ENCODE results near the gene LDLRAD4.
"Not testable (repeated sequence)": the region's sequence is repeated elsewhere in the genome, so short reads cannot be mapped to it uniquely, and the experiment has no call there.

Gene LDLRAD4

DNA sequence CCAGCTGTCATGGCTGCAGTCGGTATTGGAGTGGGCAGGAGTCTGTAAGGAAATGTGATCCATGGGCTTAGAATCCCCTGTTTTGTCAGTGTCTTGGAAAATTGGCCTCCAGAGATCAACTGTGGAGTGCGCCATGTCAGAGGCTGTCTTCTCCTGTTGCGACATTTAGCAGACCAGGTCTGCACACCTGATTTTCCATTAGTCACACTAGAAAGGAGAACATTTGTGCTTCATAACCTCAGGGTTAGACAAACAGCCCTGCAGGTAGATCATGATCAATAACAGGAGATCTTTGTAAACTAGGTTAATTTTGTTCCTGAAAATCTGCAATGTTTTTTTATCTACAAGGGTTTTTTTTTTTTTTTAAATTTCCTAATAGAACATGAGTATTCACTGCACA is 28.0 kb downstream of the LDLRAD4 start:
- no peak for DNase-seq (ENCODE audit: low read depth in 2 of 2)

- no peak for DNase-seq (ENCODE audit: low read depth in 2 of 2)
Measured at GRCh38 chr18:13247506-13247905, 28.9 kb downstream of the LDLRAD4 start.

DNA sequence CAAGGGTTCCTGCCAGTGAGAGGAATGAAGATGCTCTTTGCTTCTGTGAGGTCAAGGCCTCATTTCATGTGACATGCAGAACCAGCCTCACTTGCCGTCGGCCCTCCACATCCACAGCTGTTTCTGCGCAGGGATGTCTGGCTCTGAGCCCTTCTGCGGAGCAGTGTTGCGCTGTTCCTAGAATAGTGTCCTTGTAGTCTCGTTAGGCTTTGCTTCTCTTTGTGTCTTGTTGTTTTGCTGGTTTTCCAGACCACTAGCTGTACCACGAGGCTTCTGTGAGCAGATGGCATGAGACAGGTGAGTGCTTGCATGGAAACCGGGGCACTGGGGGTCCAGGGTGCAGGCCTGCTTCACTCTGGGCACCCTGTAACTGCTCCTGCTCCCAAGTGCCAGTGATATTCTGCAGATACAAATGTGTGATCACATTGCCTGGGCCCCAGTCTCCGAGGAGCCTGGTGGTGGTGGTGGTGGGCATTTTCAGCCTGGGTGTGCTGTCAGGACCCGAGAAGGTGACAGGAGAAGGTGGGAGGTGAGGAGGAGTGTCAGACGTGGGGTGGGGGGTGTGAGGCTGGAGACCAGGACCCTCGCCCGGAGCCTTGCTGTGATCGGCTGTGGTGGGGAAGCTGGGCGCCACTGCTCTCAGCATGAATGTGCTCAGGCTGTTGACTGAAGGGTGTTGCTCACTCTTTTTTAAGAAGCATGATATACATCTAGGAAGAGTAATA is 34.3 kb downstream of the LDLRAD4 start:
- no peak for DNase-seq (ENCODE audit: low read depth in 2 of 2)

DNA sequence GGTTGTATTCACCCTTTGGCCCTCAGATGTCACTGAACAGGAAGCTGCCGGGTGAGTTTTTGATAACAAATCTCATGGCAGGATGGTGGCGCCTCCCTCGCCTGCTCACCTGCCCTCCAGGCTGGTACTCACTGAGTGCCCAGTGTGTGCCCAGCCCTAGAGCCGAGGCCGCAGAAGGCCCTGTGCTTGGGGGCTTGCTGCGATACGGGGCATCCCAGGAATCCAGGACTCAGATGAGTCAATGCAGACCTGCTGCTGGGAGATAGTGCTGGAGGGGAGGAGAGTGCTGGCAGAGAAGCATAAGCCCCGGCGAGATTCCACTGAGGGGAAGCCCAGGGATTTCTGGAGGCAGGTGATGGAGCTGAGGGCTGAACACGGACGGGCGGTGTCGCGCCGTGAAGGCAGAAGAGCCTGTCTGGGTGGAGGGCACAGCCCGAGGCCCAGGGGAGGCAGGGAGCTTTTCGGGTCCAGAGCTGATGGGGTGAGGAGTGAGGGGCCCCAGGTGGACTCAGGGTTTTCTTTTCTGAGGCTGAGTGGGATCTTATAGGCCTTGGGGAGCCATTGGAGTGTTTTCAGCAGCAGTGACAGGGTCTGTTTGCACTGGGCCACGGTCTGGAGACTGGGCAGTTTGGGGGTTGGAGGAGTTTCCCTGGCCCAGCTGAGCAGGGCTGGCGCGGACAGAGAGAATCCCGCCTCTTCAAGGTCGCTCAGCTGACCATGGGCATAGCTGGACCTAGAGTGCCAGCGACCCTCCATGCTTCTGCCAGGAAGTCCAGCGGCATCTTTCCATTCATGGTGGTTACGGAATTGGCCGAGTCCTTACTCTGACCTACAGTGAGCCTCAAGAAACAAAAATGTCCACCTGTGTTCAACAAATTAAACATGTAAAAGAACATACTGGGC is 35.5 kb downstream of the LDLRAD4 start:
- DNase-seq (ENCODE audit: low read depth in 2 of 2), result no peak

- no peak for DNase-seq (ENCODE audit: low read depth in 2 of 2)
Measured at GRCh38 chr18:13254971-13255927, 36.7 kb downstream of the LDLRAD4 start.

- DNase-seq (ENCODE audit: low read depth in 2 of 2), result no peak
Measured at GRCh38 chr18:13256444-13257305, 38.1 kb downstream of the LDLRAD4 start.

GRCh38 chr18:13257361-13257980 is 38.9 kb downstream of the LDLRAD4 start:
- no peak for DNase-seq (ENCODE audit: low read depth in 2 of 2)

DNA sequence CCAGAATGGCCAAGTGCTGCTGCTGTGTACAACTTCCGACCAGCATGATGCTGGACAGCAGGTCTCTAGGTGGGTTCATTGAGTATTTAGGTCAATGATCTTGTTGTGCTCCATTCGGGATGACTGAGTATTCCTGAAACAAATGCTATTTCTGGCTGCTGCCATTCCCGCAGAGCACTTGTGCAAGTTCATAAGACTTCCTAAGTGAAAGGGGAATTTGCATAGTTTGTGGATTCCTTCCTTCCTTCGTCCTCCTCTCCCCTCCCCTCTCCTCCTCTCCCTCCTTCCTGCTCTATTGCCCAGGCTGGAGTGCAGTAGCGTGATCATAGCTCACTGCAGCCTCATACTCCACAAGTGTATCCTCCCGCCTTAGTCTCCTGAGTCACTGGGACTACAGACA is 40.4 kb downstream of the LDLRAD4 start:
- DNase-seq (ENCODE audit: low read depth in 2 of 2), result no peak

DNA sequence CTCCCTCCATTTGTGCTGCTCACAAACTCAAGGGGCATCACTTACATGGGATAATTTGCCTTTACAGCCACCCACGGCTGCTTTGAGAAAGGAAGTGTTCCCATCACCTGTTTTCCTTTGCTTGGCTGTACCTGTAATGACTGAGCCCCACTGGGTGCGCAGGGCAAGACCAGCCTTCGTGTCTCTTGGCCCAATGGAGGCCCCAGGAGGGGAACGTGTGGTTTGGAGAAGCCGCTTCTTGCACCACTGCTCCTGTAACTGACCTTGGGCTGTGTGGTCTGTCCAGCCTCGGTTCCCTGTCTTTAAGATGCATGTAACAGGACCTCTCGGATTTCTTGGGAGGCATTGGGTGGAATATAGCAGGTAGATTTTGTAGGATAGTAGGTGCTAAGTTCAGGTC is 41.1 kb downstream of the LDLRAD4 start:
- DNase-seq (ENCODE audit: low read depth in 2 of 2), result no peak

DNA sequence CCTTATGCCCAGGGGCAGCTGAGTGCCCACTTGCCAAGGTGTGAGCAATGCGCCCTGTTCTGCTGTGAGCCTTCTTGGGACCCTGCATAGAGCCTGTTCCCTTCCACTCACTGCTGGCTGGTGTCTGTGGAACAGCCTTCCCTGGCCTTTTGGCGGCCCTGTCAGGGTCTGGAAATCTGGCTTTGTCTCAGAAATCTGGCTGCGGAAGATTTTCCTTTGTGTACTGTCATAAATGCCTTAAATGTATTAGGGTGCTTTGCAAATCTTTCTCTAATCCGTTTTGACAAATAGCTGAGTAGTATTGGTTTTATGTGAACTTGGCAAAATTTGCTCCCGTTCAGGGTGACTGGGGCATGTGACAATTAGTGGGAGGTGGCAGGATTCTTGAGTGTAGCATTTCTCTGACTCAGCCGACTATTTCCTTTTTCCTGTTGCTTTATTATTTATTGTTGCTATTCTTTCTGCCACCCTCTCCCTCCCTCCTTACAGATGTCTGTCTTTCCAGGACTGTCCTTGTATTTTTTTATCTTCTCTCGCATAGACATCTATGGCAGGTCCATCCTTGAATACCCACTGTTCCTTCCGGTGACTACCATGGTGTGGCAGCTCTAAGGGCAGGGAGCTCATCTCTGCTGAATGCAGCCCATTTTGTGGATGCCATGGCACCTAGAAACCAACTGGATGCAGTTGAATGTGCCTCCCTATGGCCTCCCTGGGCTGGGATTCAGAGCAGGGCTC is 41.8 kb downstream of the LDLRAD4 start:
- no peak for DNase-seq (ENCODE audit: low read depth in 2 of 2)

GRCh38 chr18:13260935-13261640 is 42.5 kb downstream of the LDLRAD4 start:
- no peak for DNase-seq (ENCODE audit: low read depth in 2 of 2)

DNA sequence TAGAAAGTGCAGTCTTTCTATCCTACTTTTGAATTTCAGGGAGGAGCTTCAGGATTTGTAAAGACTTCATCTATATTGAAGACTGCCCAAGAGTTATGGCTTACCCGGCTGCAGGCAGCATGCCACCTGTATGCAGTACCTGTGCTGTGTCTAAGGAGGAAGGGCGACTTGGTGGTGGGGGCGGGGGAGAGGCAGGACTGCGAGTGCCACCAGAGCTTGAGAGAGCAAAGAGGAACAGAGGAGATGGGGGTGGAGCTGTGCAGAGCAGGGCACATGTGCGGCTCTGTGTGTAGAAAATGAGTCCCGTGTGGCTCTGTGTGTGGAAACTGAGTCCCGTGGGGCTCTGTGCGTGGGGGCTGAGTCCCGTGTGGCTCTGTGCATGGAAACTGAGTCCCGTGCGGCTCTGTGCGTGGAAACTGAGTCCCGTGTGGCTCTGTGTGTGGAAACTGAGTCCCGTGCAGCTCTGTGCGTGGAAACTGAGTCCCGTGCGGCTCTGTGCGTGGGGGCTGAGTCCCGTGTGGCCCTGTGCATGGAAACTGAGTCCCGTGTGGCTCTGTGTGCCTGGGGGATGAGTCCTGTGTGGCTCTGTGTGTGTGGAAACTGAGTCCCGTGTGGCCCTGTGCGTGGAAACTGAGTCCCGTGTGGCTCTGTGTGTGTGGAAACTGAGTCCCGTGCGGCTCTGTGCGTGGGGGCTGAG is 43.2 kb downstream of the LDLRAD4 start:
- DNase-seq (ENCODE audit: low read depth in 2 of 2), result no peak

GRCh38 chr18:13262358-13262680 is 43.8 kb downstream of the LDLRAD4 start:
- DNase-seq (ENCODE audit: low read depth in 2 of 2), result not testable (repeated sequence)

- DNase-seq (ENCODE audit: low read depth in 2 of 2), result no peak
Measured at GRCh38 chr18:13262839-13263691, 44.5 kb downstream of the LDLRAD4 start.

DNA sequence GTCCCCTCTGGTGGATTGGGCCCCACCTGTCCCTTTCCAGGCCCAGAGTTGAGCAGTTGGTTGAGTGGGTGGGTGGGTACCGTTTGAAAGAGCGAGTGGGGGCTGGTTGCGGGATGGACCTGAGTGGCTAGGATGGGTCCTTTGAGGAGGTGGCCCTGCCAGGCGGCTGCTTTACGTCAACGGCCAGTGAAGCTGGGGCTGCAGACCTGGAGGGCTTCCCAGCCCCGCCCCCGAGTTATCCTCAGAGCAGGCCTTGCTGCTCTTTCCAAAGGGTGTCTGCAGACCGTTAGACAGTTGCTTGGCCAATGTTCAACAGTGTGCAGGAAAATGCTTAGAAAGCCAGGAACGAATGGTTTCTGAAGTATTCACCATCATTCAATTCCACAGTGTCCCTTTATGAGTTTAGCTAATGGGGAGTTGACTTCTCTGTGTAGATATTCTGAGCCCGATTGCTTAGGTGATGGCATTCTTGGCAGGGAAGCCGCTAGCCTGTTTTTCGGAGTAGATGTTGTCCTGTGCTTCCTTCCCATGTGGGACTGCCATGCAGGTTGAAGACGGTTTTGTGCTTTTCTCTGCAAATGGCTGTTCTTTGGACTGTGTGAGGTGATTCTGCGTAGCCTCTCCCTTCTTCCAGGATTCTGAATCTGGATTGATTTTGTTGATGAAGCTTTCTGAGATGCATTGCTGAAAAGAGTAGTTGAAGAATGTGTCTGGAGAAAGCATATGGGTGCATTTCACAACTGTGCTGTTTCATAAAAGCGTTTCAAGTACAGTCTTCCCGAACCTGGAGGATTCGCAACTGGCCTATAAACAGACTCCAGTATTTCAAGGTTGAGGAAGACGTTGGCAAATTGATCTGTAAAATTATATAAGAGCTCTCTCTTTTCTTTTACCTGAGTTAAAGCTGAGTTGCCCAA is 45.8 kb downstream of the LDLRAD4 start:
- no peak for DNase-seq (ENCODE audit: low read depth in 2 of 2)
